Measurements from ENCODE around the gene FBXL3. TPM values are rescaled to one million over a fixed set of nuclear protein-coding genes. Genes with fewer than 3 reads are reported as not detected.

The FBXL3 gene
- total and polyA plus RNA-seq, 7 donors, result 21.5 to 96.0 (median 60.0) TPM

DNA sequence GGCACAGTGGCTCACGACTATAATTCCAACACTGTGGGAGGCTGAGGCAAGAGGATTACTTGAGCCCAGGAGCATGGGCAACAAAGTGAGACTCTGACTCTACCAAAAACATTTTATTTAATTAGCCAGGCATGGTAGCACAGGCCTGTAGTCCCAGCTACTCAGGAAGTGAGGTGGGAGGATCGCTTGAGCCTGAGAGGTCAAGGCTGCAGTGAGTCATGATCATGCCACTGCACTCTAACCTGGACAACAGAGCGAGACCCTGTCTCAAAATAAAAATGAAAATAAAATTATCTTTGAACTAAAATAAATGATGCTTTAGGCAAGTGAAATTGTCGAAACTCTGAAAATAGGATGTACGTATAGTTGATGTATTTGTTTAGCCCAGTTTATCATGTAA, 43.3 kb downstream of the FBXL3 start:
- Histone ChIP-seq H3K4me1 (peaks cover 0 to 10% (median 8%) of the 10 kb centered on the region in 4 donors), H3K27ac (no peak overlapping the region), H3K27me3 (peaks cover 0 to 10% (median 0%) of the 10 kb centered on the region in 3 donors), H3K36me3 (no peaks in the 10 kb centered on the region), H3K9me3 (no peaks in the 10 kb centered on the region), H3K4me3 (no peak overlapping the region)
- WGBS, 2 donors, result 66 to 75% methylated on average over 5 of the region's 5 CpGs
- DNase-seq, result no peak
- TF ChIP-seq EP300 (IDR thresholded peaks at IDR 0.05) (no peak), POLR2AphosphoS5 (IDR thresholded peaks at IDR 0.05) (no peak), POLR2A (IDR thresholded peaks at IDR 0.05) (no peak)
- TF ChIP-seq, protein P1, sequence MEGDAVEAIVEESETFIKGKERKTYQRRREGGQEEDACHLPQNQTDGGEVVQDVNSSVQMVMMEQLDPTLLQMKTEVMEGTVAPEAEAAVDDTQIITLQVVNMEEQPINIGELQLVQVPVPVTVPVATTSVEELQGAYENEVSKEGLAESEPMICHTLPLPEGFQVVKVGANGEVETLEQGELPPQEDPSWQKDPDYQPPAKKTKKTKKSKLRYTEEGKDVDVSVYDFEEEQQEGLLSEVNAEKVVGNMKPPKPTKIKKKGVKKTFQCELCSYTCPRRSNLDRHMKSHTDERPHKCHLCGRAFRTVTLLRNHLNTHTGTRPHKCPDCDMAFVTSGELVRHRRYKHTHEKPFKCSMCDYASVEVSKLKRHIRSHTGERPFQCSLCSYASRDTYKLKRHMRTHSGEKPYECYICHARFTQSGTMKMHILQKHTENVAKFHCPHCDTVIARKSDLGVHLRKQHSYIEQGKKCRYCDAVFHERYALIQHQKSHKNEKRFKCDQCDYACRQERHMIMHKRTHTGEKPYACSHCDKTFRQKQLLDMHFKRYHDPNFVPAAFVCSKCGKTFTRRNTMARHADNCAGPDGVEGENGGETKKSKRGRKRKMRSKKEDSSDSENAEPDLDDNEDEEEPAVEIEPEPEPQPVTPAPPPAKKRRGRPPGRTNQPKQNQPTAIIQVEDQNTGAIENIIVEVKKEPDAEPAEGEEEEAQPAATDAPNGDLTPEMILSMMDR (IDR thresholded peaks at IDR 0.05), result no peak
- intact Hi-C loops (cut with DNase I), result loop anchor here (5.0 kb wide), 1 partner anchor 1111 kb away; no protein-coding TSS in a partner anchor

DNA sequence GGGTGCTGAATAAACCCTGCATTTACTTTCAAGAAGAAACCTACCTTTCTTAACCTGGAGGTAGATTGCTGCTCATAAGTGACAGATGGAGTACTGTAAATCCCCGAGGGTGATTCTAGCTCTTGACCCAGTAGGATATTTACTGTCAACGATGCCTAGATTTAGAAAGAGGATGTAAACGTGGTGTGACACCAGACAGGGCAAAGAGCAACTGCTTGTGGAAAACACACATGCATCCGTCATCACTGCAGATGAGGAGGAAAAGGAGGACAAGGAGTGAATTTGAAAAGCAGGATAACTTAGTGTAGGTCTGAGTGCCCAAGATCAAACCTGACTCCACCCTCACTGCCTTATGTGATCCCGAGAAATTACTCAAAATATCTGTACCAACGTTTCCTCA, 44.9 kb downstream of the FBXL3 start:
- peaks cover 0 to 10% (median 0%) of the 10 kb centered on the region in 3 donors for H3K27me3 ChIP-seq
- intact Hi-C loops (cut with DNase I), result loop anchor here (5.0 kb wide), 1 partner anchor 1110 kb away; no protein-coding TSS in a partner anchor
- no peak overlapping the region for H3K27ac ChIP-seq
- TF ChIP-seq EP300 (IDR thresholded peaks at IDR 0.05), result no peak
- no peak for TF ChIP-seq POLR2AphosphoS5 (IDR thresholded peaks at IDR 0.05)
- TF ChIP-seq, protein P1 (IDR thresholded peaks at IDR 0.05), result no peak
- no peak for TF ChIP-seq POLR2A (IDR thresholded peaks at IDR 0.05)
- 40 to 42% methylated on average over 6 of the region's 6 CpGs for WGBS, 2 donors
- no peaks in the 10 kb centered on the region for H3K36me3 ChIP-seq
- no peak for DNase-seq
- H3K4me1 ChIP-seq, result peaks cover 0 to 10% (median 8%) of the 10 kb centered on the region in 4 donors
- no peaks in the 10 kb centered on the region for H3K9me3 ChIP-seq
- no peak overlapping the region for H3K4me3 ChIP-seq

DNA sequence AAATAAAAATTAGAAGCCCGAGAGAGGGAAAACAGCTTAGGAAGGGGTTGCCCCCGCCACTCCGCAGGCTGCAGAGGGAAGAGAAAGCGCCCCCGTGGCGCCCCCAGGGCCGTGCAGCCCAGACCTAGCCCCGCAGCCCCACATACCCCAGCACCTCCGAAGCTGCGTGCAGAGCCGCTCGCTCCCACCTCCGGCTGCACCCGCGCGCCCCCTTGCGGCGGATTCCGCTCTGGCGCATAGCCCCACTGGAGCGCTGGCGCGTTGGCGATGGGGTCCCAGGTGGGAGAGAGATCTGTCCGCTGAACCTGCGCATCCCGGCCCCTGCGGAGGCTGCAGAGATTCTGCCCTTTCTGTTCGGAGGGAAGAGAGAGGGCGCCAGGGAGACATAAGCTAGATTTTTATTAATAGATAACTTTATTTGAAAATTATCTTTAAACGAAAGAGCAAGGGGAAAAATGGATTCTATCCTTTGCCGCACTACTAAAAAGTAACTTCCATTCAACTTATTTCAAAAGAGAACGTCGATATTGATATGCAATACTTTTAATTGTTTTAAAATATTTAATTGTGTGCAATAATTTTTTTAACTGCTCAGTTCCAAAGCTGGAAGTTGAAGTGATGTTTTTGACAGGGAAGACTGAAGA, 46.8 kb downstream of the FBXL3 start:
- DNase-seq, result peak; percentile 83
- no peaks in the 10 kb centered on the region for H3K36me3 ChIP-seq
- WGBS, 2 donors, result 4% methylated on average over 34 of the region's 34 CpGs
- H3K4me1 ChIP-seq, result peaks cover 0 to 10% (median 8%) of the 10 kb centered on the region in 4 donors
- no peak overlapping the region for H3K27ac ChIP-seq
- H3K27me3 ChIP-seq, result peaks cover 0 to 10% (median 0%) of the 10 kb centered on the region in 3 donors
- H3K4me3 ChIP-seq, result peak overlapping the region in 3 of 4 donors; percentile 27 to 40 (median 30)
- no peaks in the 10 kb centered on the region for H3K9me3 ChIP-seq
- TF ChIP-seq POLR2AphosphoS5 (IDR thresholded peaks at IDR 0.05) (peak in 1 of 4 donors; percentile 13), POLR2A (IDR thresholded peaks at IDR 0.05) (no peak), EP300 (IDR thresholded peaks at IDR 0.05) (no peak)
- TF ChIP-seq, protein P1 (IDR thresholded peaks at IDR 0.05), result peak; percentile 68 to 98 (median 80)
- intact Hi-C loops (cut with DNase I), result loop anchor here (5.0 kb wide), 1 partner anchor 1108 kb away; no protein-coding TSS in a partner anchor

DNA sequence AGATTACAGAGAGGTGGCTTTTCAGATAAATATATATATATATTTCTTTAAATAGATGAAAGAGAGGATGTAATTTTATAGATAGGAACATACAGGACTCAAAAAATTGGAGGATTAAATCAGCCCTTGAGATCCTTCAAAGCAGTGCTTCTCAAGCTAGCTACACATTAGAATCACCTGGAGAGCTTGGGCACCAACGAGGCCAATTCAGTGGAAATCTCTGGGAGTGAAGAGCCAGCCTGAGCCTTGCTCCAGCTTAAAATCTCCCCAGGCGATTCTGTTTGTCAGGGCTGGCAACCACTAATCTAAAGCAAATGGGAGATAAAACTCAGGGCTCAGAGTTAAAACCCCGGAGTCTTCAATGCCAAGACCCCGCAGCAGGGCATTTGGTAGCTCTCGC, 50.0 kb downstream of the FBXL3 start:
- TF ChIP-seq, protein P1 (IDR thresholded peaks at IDR 0.05), result no peak
- TF ChIP-seq POLR2A (IDR thresholded peaks at IDR 0.05), result no peak
- TF ChIP-seq EP300 (IDR thresholded peaks at IDR 0.05), result no peak
- no peak for TF ChIP-seq POLR2AphosphoS5 (IDR thresholded peaks at IDR 0.05)
- intact Hi-C loops (cut with DNase I), result loop anchor here (10.0 kb wide), 1 partner anchor 502 kb away; no protein-coding TSS in a partner anchor
- 84 to 87% methylated on average over 5 of the region's 5 CpGs for WGBS, 2 donors

More for the DNA sequence above, 50.0 kb downstream of the FBXL3 start:
- H3K36me3 ChIP-seq, result no peaks in the 10 kb centered on the region
- no peak overlapping the region for H3K4me3 ChIP-seq
- H3K27me3 ChIP-seq, result peaks cover 0 to 10% (median 0%) of the 10 kb centered on the region in 3 donors
- peaks cover 0 to 10% (median 8%) of the 10 kb centered on the region in 4 donors for H3K4me1 ChIP-seq
- no peak overlapping the region for H3K27ac ChIP-seq
- no peaks in the 10 kb centered on the region for H3K9me3 ChIP-seq
- no peak for DNase-seq

Data from sigmoid colon (tissue), 7 donors.